ENCODE results near the gene SND1.

DNA sequence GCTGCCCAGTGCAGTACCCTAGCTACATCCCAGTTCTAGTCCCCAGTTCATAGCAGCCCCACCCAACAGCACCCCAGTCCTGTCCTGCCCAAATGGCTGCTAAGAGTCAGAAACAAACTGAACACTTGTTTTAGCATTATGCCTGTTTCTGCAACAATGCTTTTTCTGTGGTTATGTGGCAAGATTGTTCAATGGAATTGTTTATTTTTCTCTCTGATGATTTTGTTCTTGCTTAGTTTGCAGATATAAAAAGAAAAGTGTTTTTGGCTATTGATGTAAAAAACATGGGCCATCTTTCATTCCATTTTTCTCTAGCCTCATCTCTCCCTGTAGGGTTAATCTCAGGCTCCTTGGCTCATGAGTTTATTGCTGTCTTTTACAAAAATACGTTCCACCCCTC lies 336.8 kb downstream of the SND1 start:
- TF ChIP-seq, protein P1, sequence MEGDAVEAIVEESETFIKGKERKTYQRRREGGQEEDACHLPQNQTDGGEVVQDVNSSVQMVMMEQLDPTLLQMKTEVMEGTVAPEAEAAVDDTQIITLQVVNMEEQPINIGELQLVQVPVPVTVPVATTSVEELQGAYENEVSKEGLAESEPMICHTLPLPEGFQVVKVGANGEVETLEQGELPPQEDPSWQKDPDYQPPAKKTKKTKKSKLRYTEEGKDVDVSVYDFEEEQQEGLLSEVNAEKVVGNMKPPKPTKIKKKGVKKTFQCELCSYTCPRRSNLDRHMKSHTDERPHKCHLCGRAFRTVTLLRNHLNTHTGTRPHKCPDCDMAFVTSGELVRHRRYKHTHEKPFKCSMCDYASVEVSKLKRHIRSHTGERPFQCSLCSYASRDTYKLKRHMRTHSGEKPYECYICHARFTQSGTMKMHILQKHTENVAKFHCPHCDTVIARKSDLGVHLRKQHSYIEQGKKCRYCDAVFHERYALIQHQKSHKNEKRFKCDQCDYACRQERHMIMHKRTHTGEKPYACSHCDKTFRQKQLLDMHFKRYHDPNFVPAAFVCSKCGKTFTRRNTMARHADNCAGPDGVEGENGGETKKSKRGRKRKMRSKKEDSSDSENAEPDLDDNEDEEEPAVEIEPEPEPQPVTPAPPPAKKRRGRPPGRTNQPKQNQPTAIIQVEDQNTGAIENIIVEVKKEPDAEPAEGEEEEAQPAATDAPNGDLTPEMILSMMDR (IDR thresholded peaks at IDR 0.05; ENCODE audit: low read length): no peak
- TF ChIP-seq EZH2 (IDR thresholded peaks at IDR 0.05; ENCODE audit: borderline replicate concordance, low read length): no peak

All from OCI-LY1 (cell line).